DOHH2 (cell line): Measurements from ENCODE around the gene FNDC3B.

Experiments
- H3F3A ChIP-seq: fragments of 200-600 bp; sonication (generic), shearing (Covaris generic); 2 replicates; pipeline ENCODE4 v1.6.0; 2016; ENCODE audit warnings: antibody characterized with exemption, mild to moderate bottlenecking; ENCODE audit not compliant: control insufficient read depth, insufficient read depth
- H3K27ac ChIP-seq: fragments of 200-600 bp; sonication (generic); 2 replicates; pipeline ENCODE4 v1.5.1; 2014; ENCODE audit warnings: low read depth, mild to moderate bottlenecking, low read length, moderate library complexity
- H3K27me3 ChIP-seq: fragments of 200-600 bp; sonication (generic); 2 replicates; pipeline ENCODE4 v1.6.1; 2014; ENCODE audit warnings: mild to moderate bottlenecking, low read length, mixed read lengths; ENCODE audit not compliant: control insufficient read depth
- H3K36me3 ChIP-seq: fragments of 200-600 bp; sonication (generic); 2 replicates; pipeline ENCODE4 v1.6.1; 2014; ENCODE audit warnings: mild to moderate bottlenecking, low read length, moderate library complexity, mixed read lengths; ENCODE audit not compliant: control insufficient read depth
- H3K4me1 ChIP-seq: fragments of 200-600 bp; sonication (generic); 2 replicates; pipeline ENCODE4 v1.6.1; 2014; ENCODE audit warnings: mild to moderate bottlenecking, low read length, mixed read lengths; ENCODE audit not compliant: control insufficient read depth
- H3K4me2 ChIP-seq: fragments of 200-600 bp; sonication (generic); 2 replicates; pipeline ENCODE4 v1.6.0; 2014; ENCODE audit warnings: mild to moderate bottlenecking, low read length, moderate library complexity
- H3K4me3 ChIP-seq: fragments of 200-600 bp; sonication (generic); 2 replicates; pipeline ENCODE4 v1.5.1; 2014; ENCODE audit warnings: mild to moderate bottlenecking, low read length, mixed read lengths
- H3K79me2 ChIP-seq: fragments of 200-600 bp; sonication (generic); 2 replicates; pipeline ENCODE4 v1.6.1; 2014; ENCODE audit warnings: mild to moderate bottlenecking, low read length, mixed read lengths; ENCODE audit not compliant: control insufficient read depth
- H3K9me2 ChIP-seq: fragments of 200-600 bp; sonication (generic); replicated peaks from 2 replicates; pipeline ENCODE4 v1.6.1; 2014; ENCODE audit warnings: mild to moderate bottlenecking, low read length, mixed read lengths; ENCODE audit not compliant: control insufficient read depth
- H3K9me3 ChIP-seq: fragments of 200-600 bp; sonication (generic); 2 replicates; pipeline ENCODE4 v1.6.1; 2014; ENCODE audit warnings: antibody characterized with exemption, low read length, mixed read lengths; ENCODE audit not compliant: control insufficient read depth, insufficient read depth
- H4K20me1 ChIP-seq: fragments of 200-600 bp; sonication (generic); 2 replicates; pipeline ENCODE4 v1.6.0; 2014; ENCODE audit warnings: low read depth, mild to moderate bottlenecking, antibody characterized with exemption, low read length, moderate library complexity; ENCODE audit not compliant: control insufficient read depth, insufficient read depth
- CTCF ChIP-seq: fragments of 200-600 bp; sonication (generic); IDR thresholded peaks from one replicate; pipeline ENCODE4 v1.5.1; 2014; ENCODE audit warnings: antibody characterized with exemption, mild to moderate bottlenecking, low read depth, low read length; ENCODE audit not compliant: poor library complexity, severe bottlenecking
- EZH2phosphoT487 ChIP-seq: fragments of 200-600 bp; sonication (generic); IDR thresholded peaks from 2 replicates; pipeline ENCODE4 v1.6.1; 2017; ENCODE audit warnings: borderline replicate concordance, mild to moderate bottlenecking, antibody characterized with exemption, low read length, moderate library complexity, mixed read lengths

FNDC3B gene

GRCh38 chr3:172119266-172119969 is 80.0 kb downstream of the FNDC3B start:
- H3K4me3 ChIP-seq: no peak overlapping the region
- TF ChIP-seq EZH2phosphoT487: no peak
- TF ChIP-seq CTCF: no peak
- H3K79me2 ChIP-seq: no peaks in the 10 kb centered on the region
- H3K4me1 ChIP-seq: no peaks in the 10 kb centered on the region
- no peaks in the 10 kb centered on the region for H3K36me3 ChIP-seq
- H4K20me1 ChIP-seq: no peaks in the 10 kb centered on the region
- H3K4me2 ChIP-seq: no peak overlapping the region
- H3K9me2 ChIP-seq: no peaks in the 10 kb centered on the region
- H3K27me3 ChIP-seq: no peaks in the 10 kb centered on the region
- no peaks in the 10 kb centered on the region for H3K9me3 ChIP-seq
- H3F3A ChIP-seq: no peaks in the 10 kb centered on the region
- H3K27ac ChIP-seq: no peak overlapping the region

GRCh38 chr3:172120912-172121311 is 81.5 kb downstream of the FNDC3B start:
- Histone ChIP-seq H4K20me1 (no peaks in the 10 kb centered on the region), H3K79me2 (no peaks in the 10 kb centered on the region), H3K27ac (no peak overlapping the region), H3K9me3 (no peaks in the 10 kb centered on the region), H3K27me3 (no peaks in the 10 kb centered on the region), H3K9me2 (no peaks in the 10 kb centered on the region), H3K4me2 (no peak overlapping the region), H3K4me1 (no peaks in the 10 kb centered on the region), H3F3A (no peaks in the 10 kb centered on the region), H3K4me3 (no peak overlapping the region), H3K36me3 (no peaks in the 10 kb centered on the region)
- TF ChIP-seq EZH2phosphoT487 (no peak), CTCF (no peak)

- H3K36me3 ChIP-seq: no peaks in the 10 kb centered on the region
- H3K4me2 ChIP-seq: no peak overlapping the region
- no peaks in the 10 kb centered on the region for H3K4me1 ChIP-seq
- no peaks in the 10 kb centered on the region for H3K9me2 ChIP-seq
- no peak overlapping the region for H3K4me3 ChIP-seq
- H3K27me3 ChIP-seq: no peaks in the 10 kb centered on the region
- no peak overlapping the region for H3K27ac ChIP-seq
- no peaks in the 10 kb centered on the region for H3K9me3 ChIP-seq
- no peaks in the 10 kb centered on the region for H3F3A ChIP-seq
- no peaks in the 10 kb centered on the region for H4K20me1 ChIP-seq
- TF ChIP-seq CTCF (no peak), EZH2phosphoT487 (no peak)
- H3K79me2 ChIP-seq: no peaks in the 10 kb centered on the region
Measured at GRCh38 chr3:172121981-172122380, 82.6 kb downstream of the FNDC3B start.
